HG02798 (cell line): Measurements from ENCODE around the gene GNAS.

ENCODE experiments used
- ATAC-seq: cut with Tn5 transposase; IDR thresholded peaks from one replicate; pipeline ENCODE4 v1.9.1; 2021; ENCODE audit warnings: mild to moderate bottlenecking; ENCODE audit not compliant: unreplicated experiment, poor library complexity

Gene GNAS

GRCh38 chr20:58877050-58877975 is 24.8 kb downstream of the GNAS start:
- no peak for ATAC-seq

DNA sequence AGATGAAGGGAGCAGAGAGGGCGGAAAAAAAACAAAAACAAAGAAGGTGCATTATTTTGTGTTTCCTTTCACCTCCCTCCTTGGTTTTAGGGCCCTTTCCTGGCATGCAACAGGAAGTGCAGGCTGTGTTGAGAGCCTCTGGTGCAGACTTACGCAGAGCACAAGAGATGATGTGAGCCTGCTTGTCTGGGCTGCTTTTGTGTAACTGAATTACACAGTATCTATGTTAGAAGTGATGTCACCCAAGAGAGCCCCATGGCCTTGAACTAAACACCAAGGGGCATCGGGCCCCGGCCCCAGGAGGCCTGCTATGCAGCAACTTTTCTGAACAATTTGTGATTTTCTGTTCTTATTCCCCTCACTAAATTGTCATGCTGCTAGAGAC is 25.5 kb downstream of the GNAS start:
- ATAC-seq, result no peak

DNA sequence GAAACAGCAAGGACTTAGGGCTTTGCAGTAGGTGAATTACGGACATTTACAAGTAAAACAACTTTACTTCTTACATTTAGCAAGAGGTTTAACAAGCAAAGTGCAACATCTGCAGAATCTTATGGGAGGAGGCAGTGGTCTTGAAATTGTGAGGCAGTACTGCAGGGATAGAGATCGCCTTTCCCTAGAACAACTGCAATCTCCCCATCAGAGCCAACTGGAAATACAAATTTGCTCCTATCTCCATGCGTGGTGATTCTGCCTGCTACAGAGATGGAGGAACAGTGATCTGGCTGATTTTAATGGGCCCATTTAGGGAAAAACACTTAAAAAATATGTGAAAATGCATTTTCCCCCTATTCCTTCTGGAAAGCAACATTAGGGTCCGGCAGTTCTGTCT is 25.9 kb downstream of the GNAS start:
- ATAC-seq, result no peak

DNA sequence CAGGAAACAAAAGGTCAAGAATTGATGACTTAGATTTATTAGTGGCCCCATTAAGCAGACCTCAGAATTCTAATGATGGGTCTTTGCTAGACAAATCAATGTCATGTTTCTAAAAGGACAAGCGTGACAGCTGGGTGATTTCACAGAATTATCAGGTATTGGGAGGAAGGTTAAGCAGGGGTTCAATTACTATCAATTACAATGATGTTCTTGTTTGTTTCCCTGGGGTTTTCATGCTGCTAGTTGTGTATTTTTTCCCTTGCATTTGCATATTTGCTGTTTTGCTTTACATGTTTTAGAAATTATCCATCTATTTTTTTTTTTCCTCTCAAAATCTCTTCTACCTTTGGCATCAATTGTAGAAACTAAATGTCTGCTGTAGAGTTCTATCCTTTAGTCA is 27.9 kb downstream of the GNAS start:
- ATAC-seq, result no peak

DNA sequence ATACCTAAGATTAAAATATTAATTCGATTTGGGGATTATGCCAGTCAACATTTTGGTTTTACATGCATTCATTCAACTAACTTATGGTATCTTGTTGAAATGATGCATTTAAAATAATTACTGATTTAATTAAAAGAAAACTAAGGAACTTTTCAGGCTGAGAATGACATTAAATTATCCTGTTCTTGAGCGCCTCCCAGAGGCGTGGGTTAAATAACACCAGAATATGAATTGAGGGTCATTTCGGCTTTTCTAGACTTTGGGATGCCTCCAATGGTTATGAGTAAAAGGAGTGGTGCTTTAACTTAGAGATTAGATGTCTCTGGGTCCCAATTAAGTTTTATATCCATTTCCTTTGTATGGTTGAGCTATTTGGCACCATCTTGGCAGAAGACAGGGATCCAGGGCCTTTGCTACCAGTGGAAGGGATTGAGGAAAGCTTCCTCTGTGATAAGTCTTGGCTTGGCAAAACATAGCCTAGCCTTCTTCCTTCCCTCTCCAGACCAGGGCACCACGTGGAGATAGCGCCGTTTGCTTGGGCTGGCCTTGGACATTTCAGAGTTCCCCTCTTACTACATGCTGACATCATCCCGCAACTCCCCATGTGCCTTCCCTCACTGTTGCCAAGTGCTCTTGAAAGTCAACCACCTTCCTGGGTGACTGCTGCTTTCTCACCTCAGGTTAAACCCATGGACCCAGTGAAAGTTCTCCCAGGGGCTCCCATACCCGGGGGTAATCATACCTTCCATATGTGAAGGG is 28.7 kb downstream of the GNAS start:
- ATAC-seq, result no peak

DNA sequence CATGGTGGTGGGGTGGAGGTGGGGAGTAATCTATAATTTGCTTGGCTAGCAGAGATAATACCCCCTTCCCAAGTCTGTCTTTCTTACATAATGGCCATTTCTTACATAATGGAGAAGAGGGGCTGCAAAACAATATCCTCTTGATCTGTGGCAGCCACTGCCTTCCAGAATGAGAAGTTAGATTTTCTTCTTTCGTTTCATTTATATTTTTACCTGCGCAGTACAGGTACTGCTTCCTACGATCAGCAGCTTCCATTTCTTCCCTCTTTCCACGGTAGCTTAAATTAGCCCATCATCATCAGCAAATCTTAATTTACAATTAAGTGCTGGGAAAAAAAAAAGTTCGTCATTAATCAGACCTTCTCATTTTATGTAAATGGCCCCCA is 30.2 kb downstream of the GNAS start:
- no peak for ATAC-seq

- no peak for ATAC-seq
These were observed 30.8 kb downstream of the GNAS start for GRCh38 chr20:58883241-58883691.

- no peak for ATAC-seq
These were observed 32.5 kb downstream of the GNAS start for GRCh38 chr20:58884966-58885365.

DNA sequence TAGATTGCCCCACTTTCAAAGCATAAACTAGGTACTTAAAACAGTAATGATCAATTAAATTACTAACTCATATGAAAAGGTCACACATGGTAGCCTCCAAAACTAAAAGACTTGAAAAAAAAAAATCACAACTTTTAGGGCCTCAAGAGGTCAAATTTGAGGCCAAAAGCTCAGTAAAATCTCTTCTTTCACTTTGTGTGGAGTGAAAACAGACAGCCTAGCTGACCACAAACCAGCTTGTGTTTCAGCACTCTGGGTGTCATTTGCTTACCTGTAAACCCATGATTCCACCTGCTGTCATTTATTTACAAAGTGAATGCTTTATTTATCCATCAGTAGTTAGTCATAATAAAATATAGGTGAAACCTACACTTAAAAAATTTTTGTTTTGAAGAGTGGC is 34.0 kb downstream of the GNAS start:
- ATAC-seq, result no peak

GRCh38 chr20:58888103-58888502 is 35.6 kb downstream of the GNAS start:
- ATAC-seq, result no peak

- ATAC-seq, result peak; percentile 40
These were observed 36.2 kb downstream of the GNAS start for GRCh38 chr20:58888521-58889333.

GRCh38 chr20:58889334-58889760 is 36.8 kb downstream of the GNAS start:
- ATAC-seq, result no peak

GRCh38 chr20:58889798-58890517 is 37.4 kb downstream of the GNAS start:
- ATAC-seq, result no peak

DNA sequence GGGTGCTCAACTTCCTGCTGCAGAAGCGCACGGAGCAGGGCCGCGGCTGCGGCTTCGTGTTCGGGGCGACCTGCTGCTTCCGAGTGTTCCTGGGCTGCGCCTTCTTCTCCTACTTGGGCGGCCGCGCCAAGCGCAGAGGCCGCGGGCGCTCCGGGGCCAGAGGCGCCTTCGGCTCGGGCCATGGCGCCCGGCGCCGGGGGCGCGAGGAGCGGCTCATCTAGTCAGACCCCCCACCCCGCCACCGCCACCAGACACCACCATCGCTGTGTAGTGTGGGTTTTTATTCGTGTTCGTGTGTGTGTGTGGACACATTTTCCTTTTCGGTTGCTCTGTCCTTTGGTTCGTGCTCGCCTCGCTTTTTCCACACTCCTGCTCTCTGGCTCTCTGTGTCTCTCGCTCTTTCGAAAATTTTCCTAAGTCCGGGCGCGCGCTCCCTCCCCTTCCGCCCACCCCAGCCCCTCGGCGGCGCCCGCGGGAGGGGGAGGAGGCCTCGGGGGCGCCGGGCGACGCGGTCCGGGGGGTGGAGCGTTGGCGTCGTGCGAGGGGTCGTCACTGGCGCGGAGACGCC is 38.1 kb downstream of the GNAS start:
- peak; percentile 29 for ATAC-seq

DNA sequence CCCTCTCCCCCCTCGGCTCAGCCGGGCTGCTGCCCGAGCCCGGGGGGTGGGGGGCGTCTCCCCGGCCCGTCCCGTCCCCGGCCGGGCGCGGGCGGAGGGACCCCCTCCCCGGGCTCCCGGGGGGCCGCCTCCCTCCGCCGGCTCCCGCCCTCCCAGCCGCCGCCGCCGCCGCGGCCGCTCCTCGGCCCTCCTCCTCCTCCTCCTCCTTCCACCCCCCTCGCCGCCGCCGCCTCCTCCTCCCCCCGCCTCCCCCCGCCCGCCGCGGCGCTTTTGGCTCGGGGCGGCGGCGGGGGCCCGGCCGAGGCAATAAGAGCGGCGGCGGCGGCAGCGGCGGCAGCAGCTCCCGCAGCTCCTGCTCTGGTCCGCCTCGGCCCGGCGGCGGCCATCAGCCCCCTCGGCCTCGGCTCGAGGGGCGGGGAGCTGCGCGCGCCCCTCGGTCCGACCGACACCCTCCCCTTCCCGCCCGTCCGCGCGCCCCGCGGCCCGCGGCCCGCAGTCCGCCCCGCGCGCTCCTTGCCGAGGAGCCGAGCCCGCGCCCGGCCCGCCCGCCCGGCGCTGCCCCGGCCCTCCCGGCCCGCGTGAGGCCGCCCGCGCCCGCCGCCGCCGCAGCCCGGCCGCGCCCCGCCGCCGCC is 38.7 kb downstream of the GNAS start:
- peak; percentile 37 for ATAC-seq

DNA sequence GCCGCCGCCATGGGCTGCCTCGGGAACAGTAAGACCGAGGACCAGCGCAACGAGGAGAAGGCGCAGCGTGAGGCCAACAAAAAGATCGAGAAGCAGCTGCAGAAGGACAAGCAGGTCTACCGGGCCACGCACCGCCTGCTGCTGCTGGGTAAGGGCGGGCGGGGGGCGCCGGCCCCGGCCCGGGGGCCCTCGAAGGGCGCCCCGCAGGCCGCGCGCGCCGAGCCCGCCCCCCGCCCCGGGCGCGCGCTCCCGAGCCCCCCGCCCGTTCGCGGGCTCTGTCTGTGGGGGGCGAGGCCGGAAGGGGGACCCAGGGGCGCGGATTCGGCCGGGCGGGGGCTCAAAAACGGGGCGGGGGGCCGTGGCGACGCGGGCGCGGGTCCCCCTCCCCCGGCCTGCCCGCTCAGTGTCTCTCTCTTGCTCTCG is 39.2 kb downstream of the GNAS start:
- ATAC-seq, result peak; percentile 0

DNA sequence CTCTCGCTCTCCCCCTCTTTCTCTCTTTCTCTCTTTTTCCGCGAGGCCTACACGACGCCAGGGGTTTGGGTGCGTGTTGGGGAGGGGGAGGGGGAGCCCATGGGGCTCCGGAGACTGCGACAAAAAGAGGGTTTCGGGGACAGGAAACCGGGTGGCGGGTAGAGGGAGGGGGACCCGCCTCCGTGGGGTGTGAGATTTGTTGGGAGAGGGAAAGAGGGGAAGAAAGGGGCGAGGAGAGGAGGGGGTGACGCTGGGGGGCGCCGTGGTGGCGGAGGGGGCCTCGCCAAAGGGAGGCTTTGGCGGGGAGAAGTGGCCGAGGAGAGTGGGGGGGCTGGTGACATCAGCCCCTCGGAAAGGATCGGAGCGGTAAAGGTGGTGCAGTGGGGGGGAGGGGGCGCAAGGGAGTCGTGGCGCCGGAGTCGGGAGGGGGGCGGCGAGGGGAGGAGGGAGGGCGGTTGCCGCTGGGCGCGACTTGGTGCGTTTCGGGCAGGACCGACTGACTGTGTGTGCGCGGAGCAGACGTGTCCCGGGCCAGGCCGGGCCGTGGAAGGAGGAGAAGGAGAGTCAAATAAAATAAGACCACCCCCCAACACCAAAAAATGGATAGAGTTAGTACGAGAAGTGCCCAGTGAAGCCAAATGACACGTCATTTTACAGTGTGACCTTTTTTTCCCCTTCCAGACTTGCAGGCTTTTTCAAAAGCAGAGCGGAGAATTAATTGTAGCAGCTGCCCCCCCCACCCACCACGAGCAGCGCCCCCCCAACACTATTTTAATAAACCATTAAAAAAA is 39.8 kb downstream of the GNAS start:
- ATAC-seq, result peak; percentile 13

GRCh38 chr20:58892932-58893224 is 40.4 kb downstream of the GNAS start:
- ATAC-seq, result no peak
